H4 (cell line): ENCODE measurements around the gene LPO. TPM values are rescaled to one million over a fixed set of nuclear protein-coding genes. Genes with fewer than 3 reads are reported as not detected.
A peak's percentile ranks its signal among the peaks of the same experiment; 100 is the strongest.

Source experiments
- DNase-seq: peaks from one replicate; pipeline ENCODE4 v3.0.0-alpha.2; 2015; ENCODE audit warnings: low spot score
- total RNA-seq: library from RNA; depleted of rRNA; stranded (reverse); fragments of >200 nt; shearing (Covaris generic); gene quantifications from 2 replicates; pipeline ENCODE4 v1.2.3, GENCODE V29; 2014; rRNA removed

Gene LPO
- total RNA-seq = not detected in 2 replicates

DNA sequence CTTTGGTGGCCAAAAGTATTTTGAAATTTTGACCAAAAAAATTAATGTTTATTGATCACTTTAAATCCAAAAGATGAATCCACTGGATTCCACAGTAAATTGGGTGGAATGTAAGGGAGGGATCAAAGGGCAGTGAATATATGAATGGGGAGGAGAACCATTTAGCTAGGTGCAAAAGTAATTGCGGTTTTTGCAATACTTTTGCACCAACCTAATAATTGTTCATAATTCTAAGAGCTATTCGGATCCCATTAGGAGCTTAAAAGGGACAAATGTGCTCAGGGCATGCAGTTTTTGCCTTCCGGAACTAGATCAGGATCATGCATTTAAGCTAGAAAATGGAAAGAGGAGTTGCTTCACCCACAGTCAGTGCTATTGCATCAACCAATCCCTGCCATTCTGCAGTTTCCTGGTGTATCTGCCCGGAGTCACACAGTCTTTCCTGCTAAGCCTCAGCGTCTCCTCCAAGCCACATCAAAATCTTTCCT lies at the start of gene LPO:
TSS of gene LPO (plus strand) at position 438 of the 488 bp plus-strand sequence. CDS start 4,396 bp downstream, outside the sequence.
- no peak for DNase-seq

GRCh38 chr17:58189436-58190146 lies 48.8 kb upstream of the LPO start:
- DNase-seq = peak; percentile 98

DNA sequence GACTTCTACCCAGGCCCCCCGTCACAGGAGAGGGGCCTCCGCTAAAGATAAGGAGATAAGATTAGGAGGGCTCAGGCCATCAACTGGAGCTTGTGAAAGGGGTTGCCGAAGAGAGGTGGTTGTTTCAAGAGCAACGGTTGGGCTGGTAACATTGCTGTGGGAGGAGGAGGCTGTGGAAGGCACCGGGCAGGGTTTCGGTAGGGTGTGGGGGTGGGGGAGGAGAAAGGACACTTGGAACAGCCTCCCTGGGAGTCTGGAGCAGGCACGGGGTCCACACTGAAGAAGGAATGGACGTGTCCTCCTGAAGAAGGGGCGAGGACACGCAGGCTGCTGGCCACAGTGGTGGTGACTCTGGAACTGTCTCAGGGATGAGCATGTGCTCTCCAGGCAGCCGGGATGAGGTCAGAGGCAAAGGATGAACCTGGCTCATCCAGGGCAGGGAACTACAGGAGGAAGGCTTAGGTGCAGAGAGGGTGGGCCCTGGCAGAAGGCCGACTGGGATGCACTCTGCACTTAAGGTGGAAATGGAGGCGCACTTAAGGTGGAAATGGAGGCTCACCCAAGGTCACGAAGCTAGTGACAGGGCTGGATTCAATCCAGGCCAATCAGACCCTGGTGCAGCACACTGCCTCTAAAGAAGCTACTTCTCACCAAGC lies 47.0 kb upstream of the LPO start:
- DNase-seq = no peak

DNA sequence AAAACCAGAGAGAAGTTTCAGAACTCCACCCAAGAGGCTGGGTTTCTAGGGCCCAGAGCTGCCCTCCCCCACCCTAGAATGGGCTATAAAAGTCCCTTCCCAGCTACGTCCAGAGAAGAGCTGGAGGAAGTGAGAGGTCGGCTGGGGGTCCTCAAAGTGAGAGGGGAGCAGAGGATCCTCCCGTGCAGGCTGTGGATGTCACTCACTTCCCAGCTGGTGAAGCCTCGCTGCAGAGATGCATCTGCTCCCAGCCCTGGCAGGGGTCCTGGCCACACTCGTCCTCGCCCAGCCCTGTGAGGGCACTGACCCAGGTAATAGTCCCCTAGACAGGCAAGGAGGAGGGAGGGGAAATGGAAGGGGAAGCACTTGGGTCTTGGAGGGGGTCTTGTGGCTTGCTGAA lies 45.8 kb upstream of the LPO start, which contains the start of gene EPX:
TSS of gene EPX (plus strand) at position 115 of the 400 bp plus-strand sequence. CDS start at position 236, 121 bp downstream.
- no peak for DNase-seq

- no peak for DNase-seq
These were observed 44.6 kb upstream of the LPO start for GRCh38 chr17:58193641-58194255.

GRCh38 chr17:58195518-58196123 lies 42.8 kb upstream of the LPO start:
- no peak for DNase-seq

GRCh38 chr17:58196610-58197009 lies 41.8 kb upstream of the LPO start:
- DNase-seq = no peak

DNA sequence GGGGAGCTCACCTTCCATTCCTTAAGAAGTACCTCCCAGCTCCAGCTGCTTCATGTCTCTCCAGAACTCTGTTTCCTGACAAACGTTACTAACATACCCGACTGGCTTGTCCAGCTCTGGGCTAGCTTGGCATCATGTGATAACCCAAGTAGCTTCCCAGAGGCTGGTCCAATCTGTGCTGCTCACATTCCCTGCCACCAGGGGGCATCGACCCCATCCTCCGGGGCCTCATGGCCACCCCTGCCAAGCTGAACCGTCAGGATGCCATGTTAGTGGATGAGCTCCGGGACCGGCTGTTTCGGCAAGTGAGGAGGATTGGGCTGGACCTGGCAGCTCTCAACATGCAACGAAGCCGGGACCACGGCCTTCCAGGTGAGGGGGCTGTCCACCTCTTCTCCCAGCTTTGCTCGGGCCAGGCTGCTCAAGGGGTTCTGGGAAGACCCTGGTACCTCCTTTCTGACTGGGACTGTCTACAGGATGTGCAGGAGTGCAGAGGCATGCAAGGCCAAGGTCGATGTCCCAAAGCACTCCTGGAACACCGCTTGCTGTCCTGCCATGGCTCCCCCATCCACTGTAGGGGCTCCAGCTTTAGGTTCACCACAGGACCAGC lies 38.3 kb upstream of the LPO start:
- DNase-seq = peak; percentile 80

DNA sequence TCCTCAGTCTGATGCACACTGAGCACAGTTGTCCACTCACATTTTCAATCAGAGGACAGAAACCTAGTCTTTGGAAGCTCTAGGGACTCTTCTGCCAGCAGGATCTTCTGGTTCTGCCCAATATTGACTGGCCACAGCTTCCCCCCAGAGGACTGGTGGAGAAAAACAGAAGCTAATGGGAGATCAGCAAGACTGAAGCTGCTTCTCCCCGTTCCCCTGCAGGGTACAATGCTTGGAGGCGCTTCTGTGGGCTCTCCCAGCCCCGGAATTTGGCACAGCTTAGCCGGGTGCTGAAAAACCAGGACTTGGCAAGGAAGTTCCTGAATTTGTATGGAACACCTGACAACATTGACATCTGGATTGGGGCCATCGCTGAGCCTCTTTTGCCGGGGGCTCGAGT lies 35.5 kb upstream of the LPO start:
- no peak for DNase-seq

- no peak for DNase-seq
These were observed 33.6 kb upstream of the LPO start for GRCh38 chr17:58204796-58205195.

GRCh38 chr17:58205936-58206335 lies 32.4 kb upstream of the LPO start:
- DNase-seq = no peak

DNA sequence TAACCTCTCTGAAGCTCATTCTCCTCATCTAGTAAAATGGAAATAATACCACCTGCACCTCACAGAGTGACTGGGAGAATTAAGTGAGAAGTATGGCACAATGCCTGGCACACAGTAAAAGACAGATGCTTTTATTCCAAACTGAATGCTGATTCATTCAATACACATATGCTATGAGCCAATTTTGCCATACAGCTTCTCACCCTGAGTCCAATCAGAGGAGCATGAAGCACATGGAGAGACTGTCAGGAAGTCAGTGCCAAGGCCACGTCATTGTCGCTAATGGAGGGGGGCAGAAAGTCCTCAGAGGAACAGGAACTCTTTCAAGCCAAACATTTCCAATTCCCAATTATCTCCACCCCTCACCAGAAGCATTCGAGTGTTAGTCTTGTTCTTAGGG lies 30.9 kb upstream of the LPO start:
- DNase-seq = no peak

GRCh38 chr17:58208344-58208743 lies 30.0 kb upstream of the LPO start:
- DNase-seq = no peak

DNA sequence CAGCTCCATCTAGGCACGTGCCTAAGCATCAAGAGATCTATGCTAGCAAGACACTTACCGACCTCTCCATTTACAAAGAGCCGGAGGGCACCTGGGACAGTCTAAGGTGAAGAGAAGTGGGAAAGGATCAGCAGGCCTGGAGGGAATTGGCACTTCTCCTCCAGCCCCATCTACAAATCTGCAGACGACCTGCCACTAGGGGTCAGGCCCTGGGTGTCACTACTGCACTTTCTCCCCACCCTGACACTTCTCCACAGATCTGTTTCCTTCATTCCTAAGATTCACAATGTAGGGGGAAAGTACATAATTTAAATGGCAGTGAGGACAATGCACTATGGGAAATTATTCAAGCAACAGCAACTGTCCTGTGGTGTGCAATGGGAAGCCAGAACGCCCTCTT lies 27.5 kb upstream of the LPO start:
- DNase-seq = no peak

DNA sequence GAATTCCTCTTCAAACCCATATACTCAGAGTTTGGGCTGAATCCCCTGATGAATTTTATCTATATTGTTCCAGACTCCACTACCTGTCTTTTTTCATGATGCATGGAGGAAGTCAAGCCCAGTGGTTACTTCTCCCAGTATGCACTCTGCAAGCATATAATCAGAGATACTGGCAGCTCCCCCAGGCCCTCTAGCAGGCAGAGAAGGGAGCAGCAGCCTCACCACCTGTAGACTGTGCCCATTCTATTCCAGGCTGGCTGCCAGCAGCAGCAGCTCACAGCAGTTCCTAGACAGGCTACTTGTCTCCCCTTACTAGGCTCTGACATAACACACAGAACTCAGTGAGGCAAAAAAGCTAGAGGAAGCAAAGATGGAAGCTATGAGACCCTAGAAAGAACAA lies 22.7 kb upstream of the LPO start:
- no peak for DNase-seq

DNA sequence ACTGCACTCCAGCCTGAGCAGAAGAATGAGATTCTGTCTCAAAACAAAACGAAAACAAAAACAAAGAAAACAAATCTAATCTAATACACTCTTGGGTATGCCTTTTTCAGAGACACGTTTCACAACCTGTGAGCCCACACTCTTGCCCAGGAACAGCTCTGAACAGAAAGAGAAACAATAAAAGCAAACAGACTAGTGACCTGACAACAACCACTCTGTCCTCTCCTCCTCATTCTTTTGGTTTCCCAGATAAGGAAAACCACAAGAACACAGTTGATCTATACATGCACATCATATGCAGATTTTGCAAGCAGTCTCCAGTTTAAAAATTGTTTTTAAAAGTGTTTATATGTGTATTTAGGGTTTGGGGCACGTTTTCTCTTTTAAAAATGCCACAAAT lies 20.6 kb upstream of the LPO start:
- no peak for DNase-seq

GRCh38 chr17:58219007-58219788 lies 19.2 kb upstream of the LPO start, which contains the start of gene MKS1:
TSS of gene MKS1 (minus strand) at chr17:58219255. CDS start at chr17:58219230, 25 bp downstream.
- peak; percentile 95 for DNase-seq

- DNase-seq = no peak
These were observed 18.6 kb upstream of the LPO start for GRCh38 chr17:58219789-58220183.

DNA sequence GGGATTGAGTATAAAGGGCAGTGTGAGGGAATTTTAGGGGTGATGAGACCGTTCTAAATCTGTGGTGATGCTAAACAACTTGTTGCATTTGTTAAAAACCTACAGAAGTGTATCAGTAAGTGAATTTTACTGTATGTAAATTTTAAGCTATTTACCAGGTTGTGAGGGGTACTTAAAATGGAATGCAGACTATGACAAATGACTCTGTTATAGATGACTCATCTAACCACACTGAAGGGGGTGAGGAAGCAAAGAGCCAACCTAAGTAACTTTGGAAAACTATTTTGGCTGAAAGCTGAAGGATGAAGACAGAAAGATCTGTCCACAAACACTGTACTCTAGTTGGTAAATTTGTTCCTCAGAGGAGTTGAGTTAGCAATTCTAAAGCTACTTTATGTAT lies 14.1 kb upstream of the LPO start:
- peak; percentile 65 for DNase-seq

GRCh38 chr17:58227733-58228132 lies 10.7 kb upstream of the LPO start:
- no peak for DNase-seq

DNA sequence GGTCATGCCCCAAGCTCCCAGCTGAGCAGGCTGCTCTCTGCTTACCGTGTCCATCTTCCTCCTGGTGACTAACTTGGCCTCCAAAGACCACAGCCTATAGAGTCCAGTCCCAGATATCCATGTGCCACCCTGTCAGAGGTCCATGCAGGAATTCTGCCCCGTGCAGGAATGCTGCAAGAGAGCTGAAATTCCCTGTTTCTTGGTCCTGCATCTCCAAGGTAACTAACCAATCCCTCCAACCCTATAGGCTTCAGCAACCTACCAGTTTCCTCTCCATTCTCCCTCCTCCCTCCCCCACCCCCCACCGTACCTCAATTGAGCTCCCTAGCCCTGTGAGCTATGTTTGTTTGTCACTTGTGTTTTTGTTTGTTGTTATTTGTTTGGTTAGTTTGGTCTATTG lies 9.7 kb upstream of the LPO start:
- DNase-seq = no peak
